ENCODE results near the gene DOCK3. TPM values are rescaled to one million over a fixed set of nuclear protein-coding genes. Genes with fewer than 3 reads are reported as not detected.
A peak's percentile ranks its signal among the peaks of the same experiment; 100 is the strongest.

DOCK3 gene
- total RNA-seq, 3 donors from 2014 or later (not counting 1 experiment from before 2014, with no cell fraction given) = 1.4 to 2.4 (median 1.7) TPM

DNA sequence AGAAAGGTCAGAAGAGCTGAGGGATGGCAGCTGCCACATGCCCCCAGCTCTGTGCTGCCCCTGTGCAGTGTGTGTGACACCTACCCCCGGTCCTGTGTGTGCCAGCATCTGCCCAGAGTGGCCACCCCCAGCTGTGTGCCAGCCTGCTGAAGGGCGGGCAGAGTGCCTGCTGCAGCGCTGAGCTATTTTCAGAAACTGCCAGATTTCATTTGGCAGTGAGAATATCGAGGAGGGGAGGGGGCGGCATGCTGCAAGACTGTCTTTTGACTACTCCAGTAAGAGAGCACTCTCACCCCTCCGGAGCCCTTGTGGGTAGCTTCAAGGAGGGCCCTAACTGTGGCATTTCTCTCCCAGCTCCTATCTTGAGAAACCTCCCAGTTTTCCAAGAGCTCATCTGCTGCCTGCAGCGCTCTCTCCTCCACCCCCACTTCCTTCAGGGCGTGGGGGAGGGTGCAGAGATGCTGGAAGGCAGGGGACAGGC is 25.2 kb upstream of the DOCK3 start:
- peaks cover 4 to 12% of the 10 kb centered on the region in 2 donors for H3K4me1 Mint-ChIP-seq
- Histone ChIP-seq H3K27ac (ENCODE audit: low read length) (no peak overlapping the region), H3K4me1 (ENCODE audit: control insufficient read depth, insufficient read depth, low read length) (no peaks in the 10 kb centered on the region), H3K36me3 (ENCODE audit: control insufficient read depth, insufficient read depth, low read length) (peaks cover 42% of the 10 kb centered on the region), H3K4me3 (ENCODE audit: low read length) (no peak overlapping the region), H3K27me3 (ENCODE audit: control insufficient read depth, insufficient read depth, low read length) (no peaks in the 10 kb centered on the region), H3K9me3 (ENCODE audit: control insufficient read depth, insufficient read depth, low read length) (no peaks in the 10 kb centered on the region)
- no peak overlapping the region for H3K4me3 Mint-ChIP-seq
- no peak for ATAC-seq
- H3K27ac Mint-ChIP-seq = peak overlapping the region; percentile 49 to 68
- intact Hi-C loops (cut with micrococcal nuclease) = no loop called here
- DNase-seq = no peak
- WGBS (ENCODE audit: insufficient coverage) = 89% methylated on average over 8 of the region's 8 CpGs
- H3K9me3 Mint-ChIP-seq = no peaks in the 10 kb centered on the region
- H3K27me3 Mint-ChIP-seq (ENCODE audit: low read depth in 2 of 2) = no peaks in the 10 kb centered on the region
- TF ChIP-seq, protein P1, sequence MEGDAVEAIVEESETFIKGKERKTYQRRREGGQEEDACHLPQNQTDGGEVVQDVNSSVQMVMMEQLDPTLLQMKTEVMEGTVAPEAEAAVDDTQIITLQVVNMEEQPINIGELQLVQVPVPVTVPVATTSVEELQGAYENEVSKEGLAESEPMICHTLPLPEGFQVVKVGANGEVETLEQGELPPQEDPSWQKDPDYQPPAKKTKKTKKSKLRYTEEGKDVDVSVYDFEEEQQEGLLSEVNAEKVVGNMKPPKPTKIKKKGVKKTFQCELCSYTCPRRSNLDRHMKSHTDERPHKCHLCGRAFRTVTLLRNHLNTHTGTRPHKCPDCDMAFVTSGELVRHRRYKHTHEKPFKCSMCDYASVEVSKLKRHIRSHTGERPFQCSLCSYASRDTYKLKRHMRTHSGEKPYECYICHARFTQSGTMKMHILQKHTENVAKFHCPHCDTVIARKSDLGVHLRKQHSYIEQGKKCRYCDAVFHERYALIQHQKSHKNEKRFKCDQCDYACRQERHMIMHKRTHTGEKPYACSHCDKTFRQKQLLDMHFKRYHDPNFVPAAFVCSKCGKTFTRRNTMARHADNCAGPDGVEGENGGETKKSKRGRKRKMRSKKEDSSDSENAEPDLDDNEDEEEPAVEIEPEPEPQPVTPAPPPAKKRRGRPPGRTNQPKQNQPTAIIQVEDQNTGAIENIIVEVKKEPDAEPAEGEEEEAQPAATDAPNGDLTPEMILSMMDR (IDR thresholded peaks at IDR 0.05) = no peak
- no peaks in the 10 kb centered on the region for H3K36me3 Mint-ChIP-seq

DNA sequence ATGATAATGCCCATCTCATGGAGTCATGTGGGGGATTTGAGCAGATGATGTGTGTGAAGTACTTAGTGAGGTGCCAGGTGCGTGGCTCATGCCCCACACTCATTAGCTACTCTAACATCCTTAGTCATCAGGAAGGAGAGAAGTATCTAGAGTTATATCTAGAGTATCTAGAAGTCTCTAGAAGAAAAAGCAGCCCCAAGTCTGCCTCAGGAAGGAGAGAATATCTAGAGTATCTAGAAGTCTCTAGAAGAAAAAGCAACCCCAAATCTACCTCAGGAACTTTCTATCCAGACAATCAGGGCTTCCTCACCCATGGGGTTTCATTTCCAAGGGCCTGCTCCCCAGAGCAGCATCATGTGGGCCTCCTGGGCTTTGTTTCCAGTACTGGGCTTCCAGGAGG is 24.7 kb upstream of the DOCK3 start:
- H3K9me3 ChIP-seq (ENCODE audit: control insufficient read depth, insufficient read depth, low read length) = no peaks in the 10 kb centered on the region
- H3K27me3 Mint-ChIP-seq (ENCODE audit: low read depth in 2 of 2) = no peaks in the 10 kb centered on the region
- no peak overlapping the region for H3K4me3 ChIP-seq (ENCODE audit: low read length)
- peaks cover 4 to 12% of the 10 kb centered on the region in 2 donors for H3K4me1 Mint-ChIP-seq
- H3K9me3 Mint-ChIP-seq = no peaks in the 10 kb centered on the region
- intact Hi-C loops (cut with micrococcal nuclease) = loop anchor here (10.0 kb wide), 1 partner anchor 75 kb away; no protein-coding TSS in a partner anchor
- TF ChIP-seq, protein P1 (IDR thresholded peaks at IDR 0.05) = no peak
- H3K4me1 ChIP-seq (ENCODE audit: control insufficient read depth, insufficient read depth, low read length) = no peaks in the 10 kb centered on the region
- peaks cover 40% of the 10 kb centered on the region for H3K36me3 ChIP-seq (ENCODE audit: control insufficient read depth, insufficient read depth, low read length)
- H3K27ac Mint-ChIP-seq = peak overlapping the region; percentile 49 to 68
- DNase-seq = no peak
- H3K4me3 Mint-ChIP-seq = no peak overlapping the region
- H3K27ac ChIP-seq (ENCODE audit: low read length) = no peak overlapping the region
- no peaks in the 10 kb centered on the region for H3K27me3 ChIP-seq (ENCODE audit: control insufficient read depth, insufficient read depth, low read length)
- H3K36me3 Mint-ChIP-seq = no peaks in the 10 kb centered on the region
- ATAC-seq = no peak
- WGBS (ENCODE audit: insufficient coverage) = no CpG with 5 or more reads among the region's 1 CpG

DNA sequence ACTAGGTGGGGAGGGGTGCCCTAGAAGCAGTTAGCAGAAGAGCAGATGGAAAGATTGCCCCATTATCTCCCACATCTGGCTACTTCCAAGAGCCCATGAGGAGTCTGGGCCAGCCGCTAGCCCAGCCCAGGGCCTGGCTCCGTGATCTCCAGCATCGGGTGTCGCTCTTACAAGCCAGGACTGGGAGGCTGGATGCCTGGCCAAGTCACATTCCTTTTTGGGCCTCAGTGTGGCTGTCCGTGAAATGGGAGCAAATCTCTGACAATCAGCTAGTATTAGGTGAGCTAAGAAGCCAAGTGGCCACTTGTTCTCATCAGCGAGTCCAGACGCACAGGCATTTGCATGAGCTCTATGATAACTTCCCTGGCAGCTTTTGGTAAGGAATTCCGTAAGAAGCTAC is 23.3 kb upstream of the DOCK3 start:
- peaks cover 4 to 8% of the 10 kb centered on the region in 2 donors for H3K4me1 Mint-ChIP-seq
- no peaks in the 10 kb centered on the region for H3K9me3 Mint-ChIP-seq
- no peaks in the 10 kb centered on the region for H3K36me3 Mint-ChIP-seq
- no peaks in the 10 kb centered on the region for H3K27me3 Mint-ChIP-seq (ENCODE audit: low read depth in 2 of 2)
- ATAC-seq (no peak), DNase-seq (no peak)
- Histone ChIP-seq H3K9me3 (ENCODE audit: control insufficient read depth, insufficient read depth, low read length) (no peaks in the 10 kb centered on the region), H3K4me1 (ENCODE audit: control insufficient read depth, insufficient read depth, low read length) (no peaks in the 10 kb centered on the region), H3K36me3 (ENCODE audit: control insufficient read depth, insufficient read depth, low read length) (peaks cover 28% of the 10 kb centered on the region), H3K27ac (ENCODE audit: low read length) (no peak overlapping the region), H3K4me3 (ENCODE audit: low read length) (no peak overlapping the region), H3K27me3 (ENCODE audit: control insufficient read depth, insufficient read depth, low read length) (no peaks in the 10 kb centered on the region)
- peak overlapping the region in 1 of 2 donors; percentile 22 for H3K27ac Mint-ChIP-seq
- WGBS (ENCODE audit: insufficient coverage) = 93% methylated on average over 8 of the region's 8 CpGs
- intact Hi-C loops (cut with micrococcal nuclease) = loop anchor here (10.0 kb wide), 1 partner anchor 77 kb away; no protein-coding TSS in a partner anchor
- no peak overlapping the region for H3K4me3 Mint-ChIP-seq
- TF ChIP-seq, protein P1 (IDR thresholded peaks at IDR 0.05) = no peak
